SU-DHL-6 (cell line): ENCODE data around the gene NTNG1.

Source experiments
- H2AFZ ChIP-seq: fragments of 200-600 bp; sonication (generic); 2 replicates; pipeline ENCODE4 v1.6.1; 2014; ENCODE audit warnings: low read depth, mild to moderate bottlenecking, moderate library complexity, mixed read lengths, antibody characterized with exemption, low read length; ENCODE audit not compliant: severe bottlenecking
- H3F3A ChIP-seq: fragments of 200-600 bp; shearing (Covaris generic); 2 replicates; pipeline ENCODE4 v1.6.0; 2016; ENCODE audit warnings: antibody characterized with exemption, mild to moderate bottlenecking; ENCODE audit not compliant: insufficient read depth
- H3K27ac ChIP-seq: fragments of 200-600 bp; sonication (generic); 2 replicates; pipeline ENCODE4 v1.5.1; 2016; ENCODE audit warnings: low read depth, mild to moderate bottlenecking, low read length, moderate library complexity, mixed read lengths
- H3K27me3 ChIP-seq: fragments of 200-600 bp; sonication (generic), shearing (Covaris generic); 2 replicates; pipeline ENCODE4 v1.6.0; 2014; ENCODE audit warnings: mild to moderate bottlenecking, low read length
- H3K36me3 ChIP-seq: fragments of 200-600 bp; sonication (generic); 2 replicates; pipeline ENCODE4 v1.6.1; 2014; ENCODE audit warnings: mild to moderate bottlenecking, low read length, mixed read lengths
- H3K4me2 ChIP-seq: fragments of 300-600, 200-600 bp; shearing (Covaris generic), sonication (generic); 2 replicates; pipeline ENCODE4 v1.6.0; 2014; ENCODE audit warnings: low read length, low read depth, mild to moderate bottlenecking; ENCODE audit not compliant: poor library complexity, severe bottlenecking
- H3K4me3 ChIP-seq: fragments of 200-600 bp; sonication (generic); 2 replicates; pipeline ENCODE4 v1.5.1; 2014; ENCODE audit warnings: antibody characterized with exemption, low read length, mild to moderate bottlenecking, mixed read lengths; ENCODE audit not compliant: insufficient read depth, poor library complexity, severe bottlenecking
- H3K79me2 ChIP-seq: fragments of 200-600 bp; sonication (generic); 2 replicates; pipeline ENCODE4 v1.6.1; 2014; ENCODE audit warnings: mild to moderate bottlenecking, low read length, moderate library complexity; ENCODE audit not compliant: insufficient read depth
- H3K9ac ChIP-seq: fragments of 200-600 bp; sonication (generic); 2 replicates; pipeline ENCODE4 v1.7.0; 2014; ENCODE audit warnings: mild to moderate bottlenecking, low read length
- H3K9me2 ChIP-seq: fragments of 200-600 bp; sonication (generic); replicated peaks from 2 replicates; pipeline ENCODE4 v1.6.1; 2014; ENCODE audit warnings: low read length; ENCODE audit not compliant: insufficient read depth
- H3K9me3 ChIP-seq: fragments of 200-600 bp; sonication (generic); 2 replicates; pipeline ENCODE4 v1.6.1; 2014; ENCODE audit warnings: low read length, mixed read lengths; ENCODE audit not compliant: insufficient read depth
- H4K20me1 ChIP-seq: fragments of 200-600 bp; sonication (generic); 2 replicates; pipeline ENCODE4 v1.6.1; 2014; ENCODE audit warnings: low read depth, mild to moderate bottlenecking, antibody characterized with exemption, low read length, moderate library complexity, mixed read lengths
- CTCF ChIP-seq: fragments of 200-600 bp; sonication (generic); IDR thresholded peaks from one replicate; pipeline ENCODE4 v1.5.1; 2017; ENCODE audit warnings: antibody characterized with exemption, mild to moderate bottlenecking, low read length, moderate library complexity; ENCODE audit not compliant: insufficient read depth, poor library complexity, severe bottlenecking
- EZH2phosphoT487 ChIP-seq: fragments of 200-600 bp; sonication (generic), shearing (Covaris generic); conservative IDR thresholded peaks from 2 replicates; pipeline ENCODE4 v1.6.1; 2018; ENCODE audit warnings: mild to moderate bottlenecking, antibody characterized with exemption, low read length, moderate library complexity, mixed read lengths

NTNG1 gene

GRCh38 chr1:107512836-107513235 lies 372.0 kb downstream of the NTNG1 start:
- no peak overlapping the region for H3K27ac ChIP-seq
- H3K9ac ChIP-seq, result no peak overlapping the region
- peaks cover 10% of the 10 kb centered on the region; the same call in 1 of the 2 replicates for H3K9me3 ChIP-seq
- H3K27me3 ChIP-seq, result no peaks in the 10 kb centered on the region
- H2AFZ ChIP-seq, result no peak overlapping the region
- no peaks in the 10 kb centered on the region for H3K36me3 ChIP-seq
- H3K4me3 ChIP-seq, result no peak overlapping the region
- no peaks in the 10 kb centered on the region for H3K9me2 ChIP-seq
- TF ChIP-seq EZH2phosphoT487 (no peak), CTCF (no peak)
- H3K79me2 ChIP-seq, result no peaks in the 10 kb centered on the region
- no peaks in the 10 kb centered on the region for H4K20me1 ChIP-seq
- H3K4me2 ChIP-seq, result no peak overlapping the region
- H3F3A ChIP-seq, result no peaks in the 10 kb centered on the region

GRCh38 chr1:107514841-107515240 lies 374.0 kb downstream of the NTNG1 start:
- Histone ChIP-seq H3K79me2 (no peaks in the 10 kb centered on the region), H4K20me1 (no peaks in the 10 kb centered on the region), H3K4me3 (no peak overlapping the region), H3K4me2 (no peak overlapping the region), H3K27ac (no peak overlapping the region), H3K36me3 (no peaks in the 10 kb centered on the region), H3K9me3 (peaks cover 10% of the 10 kb centered on the region; the same call in 1 of the 2 replicates), H3K9ac (no peak overlapping the region), H3F3A (no peaks in the 10 kb centered on the region), H2AFZ (no peak overlapping the region), H3K27me3 (no peaks in the 10 kb centered on the region), H3K9me2 (no peaks in the 10 kb centered on the region)
- TF ChIP-seq EZH2phosphoT487 (no peak), CTCF (no peak)

- no peaks in the 10 kb centered on the region for H3F3A ChIP-seq
- TF ChIP-seq CTCF (no peak), EZH2phosphoT487 (no peak)
These were observed 374.9 kb downstream of the NTNG1 start for GRCh38 chr1:107515702-107516101.

GRCh38 chr1:107523061-107523460 lies 382.2 kb downstream of the NTNG1 start:
- Histone ChIP-seq H3K27ac (no peak overlapping the region), H3K9me3 (no peaks in the 10 kb centered on the region), H3K79me2 (no peaks in the 10 kb centered on the region), H3K4me3 (no peak overlapping the region), H3K36me3 (no peaks in the 10 kb centered on the region), H4K20me1 (no peaks in the 10 kb centered on the region), H3K27me3 (no peaks in the 10 kb centered on the region), H2AFZ (no peak overlapping the region), H3K4me2 (no peak overlapping the region), H3K9ac (no peak overlapping the region), H3F3A (no peaks in the 10 kb centered on the region), H3K9me2 (no peaks in the 10 kb centered on the region)
- TF ChIP-seq EZH2phosphoT487 (no peak), CTCF (no peak)

More at GRCh38 chr1:107515702-107516101, 374.9 kb downstream of the NTNG1 start:
- Histone ChIP-seq H3K9ac (no peak overlapping the region), H4K20me1 (no peaks in the 10 kb centered on the region), H3K27me3 (no peaks in the 10 kb centered on the region), H3K4me3 (no peak overlapping the region), H3K9me2 (no peaks in the 10 kb centered on the region), H2AFZ (no peak overlapping the region), H3K79me2 (no peaks in the 10 kb centered on the region), H3K27ac (no peak overlapping the region), H3K9me3 (peaks cover under 1% of the 10 kb centered on the region; the same call in 1 of the 2 replicates), H3K36me3 (no peaks in the 10 kb centered on the region), H3K4me2 (no peak overlapping the region)
